ENCODE measurements around the gene GFY. TPM values are rescaled to one million over a fixed set of nuclear protein-coding genes. Genes with fewer than 3 reads are reported as not detected.
"Not testable (repeated sequence)": the region's sequence is repeated elsewhere in the genome, so short reads cannot be mapped to it uniquely, and the experiment has no call there.

Gene GFY
- polyA plus RNA-seq, 1 donor = 0.09 TPM

DNA sequence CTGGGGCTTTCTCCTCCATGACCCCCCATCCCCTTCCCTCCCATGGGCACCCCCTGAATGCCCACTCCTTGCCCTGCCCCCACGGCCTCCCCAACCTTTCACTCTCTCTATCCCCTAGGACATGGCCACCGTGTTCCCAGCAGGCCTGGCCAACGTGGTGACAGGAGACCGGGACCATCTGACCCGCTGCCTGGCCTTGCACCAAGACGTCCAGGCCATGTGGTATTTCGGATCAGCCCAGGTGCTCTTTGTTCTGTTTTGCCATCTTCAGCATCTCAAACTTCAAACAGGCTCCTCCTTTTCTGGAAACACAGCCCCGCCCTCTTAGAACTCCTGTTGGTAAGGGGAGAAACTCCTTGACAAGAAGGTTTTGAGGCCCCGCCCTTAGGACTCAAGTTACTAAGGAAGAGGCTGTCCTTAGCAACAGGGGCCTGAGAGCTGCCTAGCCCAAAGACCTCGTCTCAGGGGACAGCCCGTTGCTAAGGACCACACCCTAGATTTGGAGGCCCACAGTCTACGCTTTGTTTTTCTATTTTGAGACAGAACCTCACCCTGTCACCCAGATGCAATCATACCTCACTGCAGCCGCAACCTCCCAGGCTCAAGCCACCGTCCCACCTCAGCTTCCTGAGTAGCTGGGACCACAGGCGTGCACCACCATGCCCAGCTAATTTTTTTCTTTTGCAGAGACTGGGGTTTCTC lies 43.7 kb downstream of the GFY start:
- DNase-seq (ENCODE audit: low read depth) = peak; percentile 83

DNA sequence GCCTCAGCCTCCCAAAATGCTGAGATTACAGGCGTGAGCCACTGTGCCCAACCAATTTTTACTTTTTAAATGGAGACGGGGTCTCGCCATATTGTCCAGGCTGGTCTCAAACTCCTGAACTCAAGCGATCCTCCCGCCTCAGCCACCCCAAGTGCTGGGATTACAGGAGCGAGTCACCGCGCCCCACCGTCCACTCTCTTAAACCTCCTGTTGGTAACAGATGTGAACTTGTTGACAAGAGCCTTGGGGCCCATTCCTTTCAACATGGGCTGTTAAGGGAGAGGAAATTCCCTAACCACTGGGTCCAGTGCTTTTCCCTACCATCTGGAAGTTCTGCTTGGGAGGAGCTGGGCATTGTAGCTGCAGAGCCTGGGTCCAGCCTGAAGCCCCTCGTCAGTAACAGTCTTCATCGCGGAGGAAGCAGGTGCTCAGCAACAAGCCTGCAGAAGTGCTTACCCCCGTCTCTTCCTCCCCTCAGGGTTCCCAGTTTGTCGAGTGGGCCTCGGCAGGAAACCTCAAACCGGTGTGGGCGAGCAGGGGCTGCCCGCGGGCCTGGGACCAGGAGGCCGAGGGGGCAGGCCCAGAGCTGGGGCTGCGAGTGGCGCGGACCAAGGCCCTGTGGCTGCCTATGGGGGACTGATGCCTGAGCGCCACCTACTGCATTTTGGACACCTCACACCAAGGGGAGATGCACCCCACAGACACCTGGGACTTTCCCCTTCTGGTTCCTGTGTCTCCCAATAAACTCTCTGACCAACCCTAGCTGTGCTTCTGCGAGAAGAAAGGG lies 44.8 kb downstream of the GFY start:
- DNase-seq (ENCODE audit: low read depth) = no peak

DNA sequence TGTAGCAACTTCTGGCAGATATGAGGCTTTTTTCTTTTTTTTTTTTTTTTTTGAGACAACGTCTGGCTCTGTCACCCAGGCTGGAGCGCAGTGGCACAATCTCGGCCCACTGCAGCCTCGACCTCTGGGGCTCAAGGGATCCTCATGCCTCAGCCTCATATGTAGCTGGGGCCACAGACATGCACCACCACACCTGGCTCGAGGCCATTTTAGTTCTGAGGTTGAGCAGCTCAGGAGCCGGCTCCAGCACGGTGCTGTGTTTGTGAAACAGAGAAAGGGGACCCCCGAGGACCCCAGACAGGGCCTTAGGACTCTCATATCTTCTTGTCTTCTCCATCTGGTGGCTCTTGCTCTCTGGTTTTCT lies 45.4 kb downstream of the GFY start:
- no peak for DNase-seq (ENCODE audit: low read depth)

DNA sequence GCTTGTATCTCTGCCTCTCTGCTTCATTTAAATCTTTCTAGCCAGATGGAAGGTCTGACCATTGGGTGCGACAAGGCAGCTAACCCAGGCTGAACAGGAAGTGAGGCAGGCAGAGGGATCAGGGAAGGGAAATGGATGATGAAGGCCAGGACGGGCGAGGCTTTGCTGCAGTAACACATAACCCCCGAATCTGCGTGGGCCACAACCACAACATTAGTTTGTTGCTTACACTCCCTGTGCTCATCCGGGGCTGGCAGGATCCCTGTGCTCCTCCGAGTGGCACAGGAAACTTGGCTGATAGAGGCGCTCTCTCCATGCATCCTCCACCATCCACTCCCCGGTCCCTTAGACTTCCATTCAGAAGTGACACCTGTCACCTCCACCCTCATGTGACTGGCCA lies 47.7 kb downstream of the GFY start:
- no peak for DNase-seq (ENCODE audit: low read depth)

DNA sequence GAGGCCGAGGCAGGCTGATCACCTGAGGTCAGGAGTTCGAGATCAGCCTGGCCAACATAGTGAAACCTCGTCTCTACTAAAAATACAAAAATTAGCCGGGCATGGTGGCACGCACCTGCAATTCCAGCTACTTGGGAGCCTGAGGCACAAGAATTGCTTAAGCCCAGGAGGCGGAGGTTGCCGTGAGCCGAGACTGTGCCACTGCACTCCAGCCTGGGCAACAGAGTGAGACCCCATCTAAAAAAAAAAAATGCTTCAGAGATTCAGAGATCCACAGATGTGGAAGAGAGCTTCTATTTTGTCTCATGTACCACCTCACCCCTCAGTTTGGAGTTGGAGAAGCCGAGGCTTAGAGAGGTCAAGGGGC lies 48.3 kb downstream of the GFY start:
- not testable (repeated sequence) for DNase-seq (ENCODE audit: low read depth)

DNA sequence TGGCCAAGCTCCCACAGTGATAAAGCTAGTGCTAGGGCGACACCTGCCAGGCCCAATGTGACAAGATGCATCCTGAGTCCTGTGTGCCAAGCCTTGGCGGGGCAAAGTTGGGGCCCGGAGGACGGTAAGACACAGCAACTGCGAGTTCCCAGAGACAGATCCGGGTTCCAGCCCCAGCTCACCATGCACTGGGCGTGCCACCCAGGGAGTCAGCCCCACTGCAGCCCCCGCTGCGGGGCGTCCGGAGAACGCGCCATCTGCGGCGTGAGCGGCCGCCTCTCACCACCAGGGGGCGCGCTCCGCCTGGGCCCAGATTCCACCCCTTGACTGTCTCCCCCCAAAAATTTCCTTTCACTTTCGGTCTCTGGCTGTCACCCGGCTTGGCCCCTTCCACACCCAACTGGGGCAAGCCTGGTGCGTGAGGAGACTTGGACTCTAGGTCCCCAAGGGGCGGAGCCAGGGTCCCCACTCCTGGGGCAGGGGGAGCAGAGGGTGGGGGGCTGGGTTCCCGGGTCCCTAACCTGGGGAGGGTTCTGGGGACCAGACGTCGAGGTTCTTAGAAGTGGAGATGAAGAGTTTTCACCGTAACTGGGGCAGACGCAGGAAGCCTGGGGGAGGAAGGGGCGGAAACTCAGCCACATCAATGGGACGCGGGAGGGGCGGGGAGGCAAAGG lies 48.8 kb downstream of the GFY start, which contains the start of gene FLT3LG:
Gene FLT3LG, plus strand, starts transcription at position 348 of the 674 bp plus-strand sequence. CDS start 425 bp downstream, outside the sequence.
- no peak for DNase-seq (ENCODE audit: low read depth)

DNA sequence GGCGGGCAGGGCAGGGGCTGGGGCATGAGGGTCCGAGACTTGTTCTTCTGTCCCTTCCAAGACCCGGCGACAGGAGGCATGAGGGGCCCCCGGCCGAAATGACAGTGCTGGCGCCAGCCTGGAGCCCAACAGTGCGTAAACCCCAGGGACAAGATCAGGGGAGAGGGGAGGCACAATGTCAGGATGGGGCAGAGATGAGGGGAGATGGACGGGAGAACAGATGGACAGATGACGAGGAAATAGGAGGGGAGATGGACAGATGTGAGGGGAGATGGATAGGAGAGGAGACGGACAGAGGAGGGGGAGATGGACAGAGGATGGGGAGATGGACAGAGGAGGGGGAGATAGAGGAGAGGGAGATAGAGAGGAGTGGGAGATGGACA lies 49.3 kb downstream of the GFY start:
- DNase-seq (ENCODE audit: low read depth) = no peak

DNA sequence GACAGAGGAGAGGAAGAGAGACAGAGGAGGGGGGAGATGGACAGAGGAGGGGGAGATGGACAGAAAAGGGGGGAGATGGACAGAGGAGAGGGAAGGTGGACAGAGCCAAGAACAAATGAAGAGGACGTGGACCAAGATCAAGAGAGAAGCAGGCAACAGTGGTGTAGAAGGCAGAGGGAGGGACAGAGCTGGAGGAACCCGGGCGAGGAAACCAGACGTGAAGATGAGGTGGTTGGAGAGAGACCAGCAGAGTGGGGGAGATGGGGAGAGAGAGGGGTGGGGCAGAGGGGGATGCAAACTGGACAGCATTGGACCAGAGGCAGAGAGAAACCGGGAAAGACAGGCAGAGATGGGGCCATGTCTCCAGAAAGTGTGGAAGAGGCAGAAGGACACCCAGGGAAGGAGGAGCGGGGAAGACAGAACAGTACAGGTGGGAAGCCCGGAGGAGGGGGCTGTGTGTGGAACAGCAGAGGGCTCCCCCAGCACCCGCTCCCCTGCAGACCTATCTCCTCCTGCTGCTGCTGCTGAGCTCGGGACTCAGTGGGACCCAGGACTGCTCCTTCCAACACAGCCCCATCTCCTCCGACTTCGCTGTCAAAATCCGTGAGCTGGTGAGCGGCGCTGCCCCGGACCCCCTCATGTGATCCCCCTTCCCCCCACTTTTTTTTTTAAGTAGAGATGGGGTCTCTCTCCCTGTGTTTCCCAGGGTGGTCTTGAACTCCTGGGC lies 50.2 kb downstream of the GFY start:
- DNase-seq (ENCODE audit: low read depth) = no peak

DNA sequence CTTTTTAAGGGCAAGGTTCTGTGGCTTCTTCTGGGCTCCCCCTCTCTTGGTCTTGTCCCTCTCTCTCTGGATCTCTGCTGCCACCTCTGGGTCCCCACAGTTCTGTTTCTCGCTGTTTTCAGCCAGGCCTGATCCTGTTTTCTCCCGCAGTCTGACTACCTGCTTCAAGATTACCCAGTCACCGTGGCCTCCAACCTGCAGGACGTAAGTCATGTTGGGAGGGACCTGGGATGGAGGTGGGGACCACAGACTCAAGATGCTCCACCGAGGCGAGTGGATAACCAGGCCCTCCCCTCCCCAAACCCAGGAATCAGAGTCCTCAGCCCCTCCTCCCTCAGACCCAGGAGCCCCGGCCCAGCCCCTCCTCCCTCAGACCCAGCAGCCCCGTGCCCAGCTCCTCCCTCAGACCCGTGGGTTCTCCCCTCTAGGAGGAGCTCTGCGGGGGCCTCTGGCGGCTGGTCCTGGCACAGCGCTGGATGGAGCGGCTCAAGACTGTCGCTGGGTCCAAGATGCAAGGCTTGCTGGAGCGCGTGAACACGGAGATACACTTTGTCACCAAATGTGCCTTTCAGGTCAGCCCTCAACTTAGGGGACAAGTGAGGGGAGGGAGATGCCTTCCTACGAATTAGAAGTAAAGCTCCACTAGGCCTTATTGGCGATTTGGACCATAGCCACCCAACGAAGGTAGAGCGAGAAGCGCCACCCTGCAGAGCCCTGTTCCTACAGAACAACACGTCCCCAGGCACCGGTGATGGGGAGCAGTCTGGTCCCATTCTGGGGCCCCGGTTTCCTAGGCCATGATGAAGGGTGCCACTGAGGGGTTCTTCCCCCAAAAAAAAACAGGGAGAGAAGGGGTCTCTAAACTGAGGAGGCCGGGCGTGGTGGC lies 51.0 kb downstream of the GFY start:
- DNase-seq (ENCODE audit: low read depth) = no peak

Other genes with a start within 250 kb of the GFY start
- gene SLC6A16, start 100.2 kb upstream of the GFY start, polyA plus RNA-seq (ENCODE audit: insufficient read length) = 1.0 TPM
- 19.9 TPM for gene CD37, start 90.0 kb upstream of the GFY start, polyA plus RNA-seq (ENCODE audit: insufficient read length)
- gene TEAD2, start 63.0 kb upstream of the GFY start, polyA plus RNA-seq (ENCODE audit: insufficient read length) = 54.4 TPM
- 2.4 TPM for gene DKKL1, start 61.5 kb upstream of the GFY start, polyA plus RNA-seq (ENCODE audit: insufficient read length)
- gene KASH5, start 37.1 kb upstream of the GFY start, polyA plus RNA-seq (ENCODE audit: insufficient read length) = not detected
- gene PTH2, start 1.9 kb upstream of the GFY start, polyA plus RNA-seq (ENCODE audit: insufficient read length) = not detected
- gene SLC17A7, start 16.1 kb downstream of the GFY start, polyA plus RNA-seq (ENCODE audit: insufficient read length) = 1.2 TPM
- 43.1 TPM for gene PIH1D1, start 26.4 kb downstream of the GFY start, polyA plus RNA-seq (ENCODE audit: insufficient read length)
- gene ALDH16A1, start 27.8 kb downstream of the GFY start, polyA plus RNA-seq (ENCODE audit: insufficient read length) = 10.1 TPM
- gene FLT3LG, start 48.8 kb downstream of the GFY start, polyA plus RNA-seq (ENCODE audit: insufficient read length) = 3.2 TPM
- gene RPL13A, start 62.2 kb downstream of the GFY start, polyA plus RNA-seq (ENCODE audit: insufficient read length) = 5,065 TPM
- 3,524 TPM for gene RPS11, start 71.0 kb downstream of the GFY start, polyA plus RNA-seq (ENCODE audit: insufficient read length)
- gene FCGRT, start 87.3 kb downstream of the GFY start, polyA plus RNA-seq (ENCODE audit: insufficient read length) = 162 TPM
- 59.8 TPM for gene RCN3, start 102.6 kb downstream of the GFY start, polyA plus RNA-seq (ENCODE audit: insufficient read length)
- 56.5 TPM for gene NOSIP, start 155.2 kb downstream of the GFY start, polyA plus RNA-seq (ENCODE audit: insufficient read length)
- gene PRRG2, start 155.9 kb downstream of the GFY start, polyA plus RNA-seq (ENCODE audit: insufficient read length) = 0.42 TPM
- gene PRR12, start 165.8 kb downstream of the GFY start, polyA plus RNA-seq (ENCODE audit: insufficient read length) = 17.4 TPM
- 28.3 TPM for gene RRAS, start 214.8 kb downstream of the GFY start, polyA plus RNA-seq (ENCODE audit: insufficient read length)
- gene SCAF1, start 216.8 kb downstream of the GFY start, polyA plus RNA-seq (ENCODE audit: insufficient read length) = 29.9 TPM
- gene IRF3, start 240.5 kb downstream of the GFY start, polyA plus RNA-seq (ENCODE audit: insufficient read length) = 33.2 TPM
- gene BCL2L12, start 240.5 kb downstream of the GFY start, polyA plus RNA-seq (ENCODE audit: insufficient read length) = 28.4 TPM

All from forelimb muscle (tissue), 1 donor.